ENCODE results near the gene CACNA2D1.
"Not testable (repeated sequence)": the region's sequence is repeated elsewhere in the genome, so short reads cannot be mapped to it uniquely, and the experiment has no call there.

The CACNA2D1 gene

DNA sequence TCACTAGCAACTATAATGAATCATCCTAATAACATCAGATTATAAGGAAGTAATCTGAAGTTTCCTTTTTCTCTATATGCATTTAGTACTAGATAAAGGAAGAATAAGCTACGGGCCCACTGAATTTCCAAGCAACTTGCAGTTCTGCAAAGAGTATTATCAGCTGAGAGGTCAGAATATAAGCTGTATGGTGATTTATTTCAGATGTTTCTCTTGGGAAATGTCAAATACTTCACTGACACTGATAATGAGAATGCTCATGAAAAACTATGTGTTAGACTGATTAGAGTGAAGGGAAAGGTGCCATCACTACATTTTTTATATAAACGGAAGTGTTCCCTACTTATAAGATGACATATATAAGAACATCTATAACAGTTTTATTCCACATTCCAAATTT lies 422.5 kb downstream of the CACNA2D1 start:
- no peak for DNase-seq

DNA sequence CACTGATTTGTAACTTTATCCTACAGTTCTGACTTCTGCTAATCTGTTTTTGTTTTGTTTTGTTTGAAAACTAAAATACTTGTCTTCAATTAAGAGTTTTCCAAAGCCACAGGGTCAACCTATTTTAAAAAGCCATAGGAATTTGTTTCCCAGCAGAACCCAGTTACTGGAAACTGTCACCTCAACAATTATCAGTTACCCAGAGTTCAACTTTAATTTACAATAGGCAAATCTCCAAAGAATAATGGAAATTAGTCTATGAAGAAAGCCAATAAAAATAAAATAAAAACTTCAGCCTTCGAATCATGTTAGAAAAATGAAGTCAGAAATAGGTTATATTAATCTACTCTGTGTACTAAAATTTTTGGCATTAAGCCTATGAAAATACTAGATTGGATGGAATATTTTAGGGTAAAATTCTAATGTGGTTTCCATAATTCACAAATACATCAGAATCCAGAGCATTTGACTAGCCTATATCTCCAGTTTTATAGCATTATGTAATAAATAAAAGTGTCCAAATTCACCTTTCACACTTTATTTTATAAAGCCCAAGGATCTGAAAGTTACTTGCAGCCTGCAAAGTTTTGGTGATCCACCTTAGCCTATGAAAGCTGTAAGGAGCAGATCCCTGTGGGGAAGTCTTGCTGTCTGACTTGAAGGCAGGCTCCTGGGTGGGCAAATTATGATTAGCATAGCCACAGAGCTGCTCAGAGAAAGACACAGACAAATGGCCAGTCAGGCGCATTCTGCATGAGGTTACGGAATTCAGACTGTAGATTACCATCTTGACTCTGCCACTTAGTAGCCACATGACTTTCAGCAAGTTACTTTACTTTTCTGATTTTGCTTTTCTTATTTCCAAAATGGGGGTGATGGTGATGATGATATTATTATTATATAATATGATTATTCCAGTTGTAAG lies 423.8 kb downstream of the CACNA2D1 start:
- no peak for DNase-seq

DNA sequence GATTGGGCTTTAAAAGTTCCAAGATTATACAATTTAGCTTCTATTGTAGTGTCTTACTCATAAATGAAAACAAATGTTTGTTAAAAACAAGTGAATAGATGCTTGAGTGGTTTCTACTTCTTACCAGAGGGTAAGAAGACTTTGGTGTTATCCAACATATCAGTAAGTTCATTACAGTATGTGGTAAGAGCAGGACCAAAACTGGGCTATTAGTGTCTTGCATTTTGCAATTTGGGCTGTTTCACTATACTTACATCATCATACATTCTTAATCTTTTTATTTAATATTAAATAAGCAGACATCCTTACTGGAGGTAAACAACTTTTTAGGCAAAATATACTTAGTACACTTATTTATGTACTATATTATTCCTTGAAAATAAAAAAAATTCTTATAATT lies 425.4 kb downstream of the CACNA2D1 start:
- DNase-seq = no peak

DNA sequence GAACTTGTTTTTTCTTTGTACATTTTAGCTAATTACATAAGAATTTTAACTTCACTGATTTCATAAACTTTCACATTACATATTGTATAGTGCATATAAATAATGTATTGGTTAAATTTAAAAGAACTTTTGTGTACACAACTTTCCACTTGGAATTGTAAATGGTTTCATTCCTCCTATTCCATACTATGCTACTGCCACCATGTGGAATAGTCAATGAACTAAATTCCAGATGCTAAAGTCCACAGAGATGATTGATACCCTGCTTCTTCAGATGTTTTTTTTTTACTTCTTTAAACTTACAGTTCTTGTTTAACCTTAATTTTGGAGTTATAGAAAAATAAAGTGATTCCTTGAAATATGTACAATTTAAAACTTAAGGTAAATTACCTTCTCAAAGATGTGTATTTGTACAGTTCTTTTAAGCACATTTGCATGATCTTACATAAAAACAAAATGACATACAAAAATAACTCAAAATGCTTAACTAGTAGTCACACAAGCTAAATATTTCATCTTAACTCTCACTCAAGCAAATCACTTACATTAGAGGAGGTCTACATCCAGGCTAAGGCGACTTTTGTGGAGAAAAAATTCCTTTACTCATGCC lies 426.1 kb downstream of the CACNA2D1 start:
- DNase-seq = no peak

DNA sequence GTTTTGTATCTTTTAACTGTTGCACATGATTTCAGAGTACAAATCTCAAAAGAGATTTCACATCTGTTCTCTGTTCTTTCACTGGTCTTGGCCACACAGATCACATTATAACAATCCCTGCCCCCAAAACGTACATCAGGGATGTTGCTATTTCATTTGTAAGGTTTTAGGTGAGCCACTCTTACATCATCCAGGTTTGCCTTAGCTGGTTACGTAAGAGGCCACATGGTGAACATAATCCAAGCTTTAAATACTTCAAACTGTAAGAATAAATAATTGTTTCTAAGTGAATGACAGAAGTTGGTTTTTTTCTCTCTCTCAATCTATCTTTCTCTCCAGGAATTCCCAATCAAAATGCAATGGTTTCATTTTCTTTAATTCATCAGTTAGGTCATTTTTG lies 427.8 kb downstream of the CACNA2D1 start:
- DNase-seq = no peak

DNA sequence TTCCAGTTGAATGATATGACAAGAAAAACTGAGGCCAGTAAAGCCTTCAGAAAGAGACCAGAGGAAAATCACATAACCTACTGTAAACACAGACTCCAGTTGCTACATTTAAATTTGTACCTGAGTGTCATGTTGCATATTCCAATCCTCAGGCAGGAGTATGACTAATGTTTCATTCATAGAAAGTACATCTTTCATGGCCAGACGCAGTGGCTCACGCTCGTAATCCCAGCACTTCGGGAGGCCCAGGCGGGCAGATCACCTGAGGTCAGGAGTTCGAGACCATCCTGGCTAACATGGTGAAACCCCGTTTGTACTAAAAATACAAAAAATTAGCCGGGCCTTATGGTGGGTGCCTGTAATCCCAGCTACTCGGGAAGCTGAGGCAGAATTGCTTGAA lies 429.0 kb downstream of the CACNA2D1 start:
- not testable (repeated sequence) for DNase-seq

DNA sequence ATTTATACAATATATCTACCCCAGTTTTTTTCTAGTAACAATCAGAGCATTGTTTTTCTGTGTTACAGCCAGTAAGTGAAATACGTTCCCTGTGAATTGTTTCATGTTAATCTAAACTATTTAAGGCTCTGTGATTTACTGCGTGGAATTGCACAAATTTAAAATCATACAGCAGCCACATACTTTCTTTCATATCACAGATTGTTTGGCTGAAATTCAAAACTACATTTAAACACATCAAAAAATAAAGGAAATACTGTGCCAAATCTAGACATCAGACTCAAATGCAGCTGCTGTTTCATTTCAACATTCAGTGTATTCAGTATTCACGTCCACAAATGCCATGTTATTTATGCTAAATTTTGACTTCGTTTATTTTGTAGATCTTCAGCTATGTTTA lies 431.1 kb downstream of the CACNA2D1 start:
- DNase-seq = no peak

- DNase-seq = no peak
These were observed 433.2 kb downstream of the CACNA2D1 start for GRCh38 chr7:82010416-82010815.

- no peak for DNase-seq
These were observed 436.3 kb downstream of the CACNA2D1 start for GRCh38 chr7:82007315-82007714.

DNA sequence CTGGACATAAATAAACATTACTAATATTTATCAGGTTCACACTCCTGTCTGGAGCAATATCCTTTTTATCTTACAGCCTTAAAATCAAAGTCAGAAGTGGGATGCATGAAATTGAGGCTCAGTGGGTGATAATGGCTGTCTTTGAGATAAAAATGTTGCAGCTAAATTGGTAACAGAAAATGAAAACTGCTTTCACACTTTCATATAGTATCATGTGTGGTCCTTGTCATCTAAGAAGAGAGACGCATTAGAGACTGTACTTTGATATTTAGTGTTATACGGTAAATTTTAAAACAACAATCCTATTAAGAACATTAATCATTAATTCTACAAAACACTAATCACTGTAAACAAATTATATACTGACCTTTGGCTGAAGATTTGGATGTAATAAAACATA lies 438.5 kb downstream of the CACNA2D1 start:
- DNase-seq = no peak

DNA sequence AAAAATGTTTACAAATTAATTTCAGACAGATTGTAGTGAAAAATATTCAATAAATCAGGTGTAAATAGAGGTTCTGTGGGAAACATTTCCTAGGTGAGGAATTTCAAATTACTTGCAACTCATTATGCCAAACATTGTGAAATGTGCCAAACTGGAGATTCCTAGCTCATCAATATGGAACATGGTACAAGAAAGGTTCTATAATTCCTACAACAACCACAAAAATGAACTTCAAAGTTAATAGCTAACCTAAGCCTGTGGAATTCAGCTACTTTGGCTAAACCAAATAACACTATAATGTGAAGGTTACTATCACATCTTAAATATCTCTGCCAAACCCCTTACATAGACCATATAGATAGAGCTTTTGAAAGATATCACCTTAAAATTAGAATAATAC lies 450.4 kb downstream of the CACNA2D1 start:
- DNase-seq = no peak

GRCh38 chr7:81990395-81990794 lies 453.2 kb downstream of the CACNA2D1 start:
- DNase-seq = no peak

DNA sequence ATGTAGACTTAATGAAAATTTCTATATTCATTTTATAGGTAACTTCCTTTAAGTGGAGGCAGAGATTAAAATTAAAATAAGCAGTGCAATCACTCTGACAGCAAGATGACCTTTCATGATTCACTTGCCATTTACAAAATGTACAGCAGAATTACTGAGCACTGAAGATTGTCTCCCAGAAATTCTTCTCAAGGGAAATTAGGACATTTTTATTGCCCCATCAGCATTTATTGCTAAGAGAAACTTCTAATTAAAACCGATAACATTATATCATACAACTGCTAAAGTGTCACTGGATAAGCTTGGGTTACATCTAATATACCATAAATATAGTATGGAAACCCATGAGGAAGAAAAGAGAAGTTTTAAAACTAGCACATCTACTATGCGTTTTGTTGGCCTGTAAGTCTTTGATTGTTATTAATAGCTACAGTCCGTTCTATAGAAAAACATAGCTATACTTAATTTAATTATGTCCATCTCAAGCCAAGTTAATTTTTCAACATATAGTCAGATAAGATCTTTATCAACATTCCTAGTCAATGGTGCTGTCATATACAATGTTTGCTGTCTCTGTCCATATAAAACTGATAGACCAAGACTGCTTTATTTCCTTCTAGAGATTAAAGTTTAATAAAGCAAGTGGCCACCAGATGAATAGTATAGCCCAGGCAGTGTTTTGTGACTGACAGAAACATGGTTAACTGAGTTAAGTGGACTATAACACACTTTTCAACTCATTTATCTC lies 456.7 kb downstream of the CACNA2D1 start:
- no peak for DNase-seq

- DNase-seq = no peak
These were observed 460.2 kb downstream of the CACNA2D1 start for GRCh38 chr7:81983406-81983805.

GRCh38 chr7:81973117-81973516 lies 470.5 kb downstream of the CACNA2D1 start:
- no peak for DNase-seq

- DNase-seq = no peak
These were observed 483.6 kb downstream of the CACNA2D1 start for GRCh38 chr7:81960026-81960425.

DNA sequence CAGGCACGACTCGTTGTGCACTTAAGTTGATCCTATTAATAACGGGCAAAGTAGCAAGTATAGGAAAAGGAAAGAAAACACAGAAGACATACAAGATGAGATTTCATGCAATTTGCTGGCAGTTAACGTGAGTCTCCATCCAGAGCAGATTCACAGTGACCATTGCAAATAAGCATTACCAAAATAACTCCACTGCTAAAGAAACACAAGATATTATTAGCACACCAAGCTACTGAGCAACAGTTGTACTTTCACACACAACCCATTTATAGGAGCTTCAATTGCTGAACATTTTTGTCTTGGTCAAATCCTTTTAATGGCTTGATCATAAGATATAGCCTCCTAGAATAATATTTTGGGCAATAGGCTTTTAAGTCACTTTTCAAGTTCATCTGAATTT lies 486.1 kb downstream of the CACNA2D1 start:
- no peak for DNase-seq

- DNase-seq = peak; percentile 19
These were observed 487.1 kb downstream of the CACNA2D1 start for GRCh38 chr7:81956520-81956919.

GRCh38 chr7:81949306-81949705 lies 494.3 kb downstream of the CACNA2D1 start:
- DNase-seq = no peak

DNA sequence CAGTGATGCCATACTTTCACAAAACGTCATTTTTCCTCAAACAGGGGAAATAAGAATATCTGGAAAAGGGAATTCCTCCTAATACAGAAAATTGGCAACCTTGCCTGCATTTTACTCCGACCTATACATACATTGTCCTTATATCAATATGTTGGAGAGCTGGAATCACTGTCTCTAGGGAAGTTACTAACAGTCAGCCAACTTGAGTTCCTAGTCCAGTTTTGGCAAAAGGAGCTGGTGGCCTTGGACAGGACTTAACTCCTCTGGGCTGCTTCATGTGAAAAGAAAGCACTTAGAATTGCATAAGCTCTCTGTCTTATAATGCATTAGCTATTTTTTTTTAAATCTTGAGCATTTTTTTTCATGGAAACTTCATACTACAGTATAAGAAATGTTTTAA lies 499.5 kb downstream of the CACNA2D1 start:
- no peak for DNase-seq

DNA sequence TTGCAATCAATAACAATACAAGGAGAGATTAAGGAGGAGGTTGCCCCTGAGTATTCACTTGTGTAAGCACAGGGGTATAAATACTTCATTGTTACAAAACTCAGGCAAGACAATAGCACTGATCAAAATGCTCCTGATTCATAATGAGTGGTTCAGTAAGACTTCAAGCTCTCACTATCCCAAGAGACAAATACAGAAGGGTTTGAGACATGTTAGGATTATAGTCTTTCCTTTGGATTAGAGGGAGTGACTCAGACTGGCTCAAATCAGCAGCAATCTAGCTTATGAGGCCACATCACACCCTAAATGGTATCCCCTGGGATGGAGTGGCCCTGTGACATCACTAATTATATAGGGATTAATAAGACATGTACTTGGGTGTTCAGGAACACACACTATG lies 506.5 kb downstream of the CACNA2D1 start:
- no peak for DNase-seq

DNA sequence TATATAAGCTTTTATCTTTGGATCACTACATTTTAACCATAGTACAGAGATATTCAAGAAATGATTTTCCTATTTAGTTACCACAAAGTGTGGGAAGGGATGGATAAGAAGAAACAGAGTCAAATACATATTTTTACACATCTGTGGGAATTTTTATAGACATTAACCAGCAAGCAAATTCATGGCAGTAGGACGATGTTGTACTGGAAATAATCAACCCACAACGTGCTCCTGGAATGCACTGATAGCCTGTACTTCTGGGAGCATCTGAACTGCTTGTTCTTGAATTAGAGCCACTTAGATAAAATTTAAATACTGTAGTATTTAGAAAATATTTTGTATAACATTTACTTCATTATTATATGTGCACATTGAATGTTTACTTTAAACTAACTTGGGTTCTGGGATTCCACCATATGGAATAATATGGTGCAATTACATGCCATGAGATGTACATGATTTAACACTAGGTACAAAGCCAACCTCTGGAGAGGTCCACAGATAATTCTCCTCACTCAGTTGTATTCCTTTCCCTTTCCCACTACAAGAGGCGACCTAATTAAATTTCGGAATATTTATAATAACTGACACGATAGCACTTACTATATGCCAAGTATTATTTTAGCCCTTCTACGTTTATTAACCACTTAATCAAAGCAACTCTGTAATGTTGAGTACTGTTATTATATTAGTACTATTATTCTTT lies 508.8 kb downstream of the CACNA2D1 start:
- DNase-seq = no peak

- no peak for DNase-seq
These were observed 510.6 kb downstream of the CACNA2D1 start for GRCh38 chr7:81932936-81933335.

Measured in KG1 (cell line).